B cell (primary cell): ENCODE data around the gene PLCB4. TPM values are rescaled to one million over a fixed set of nuclear protein-coding genes. Genes with fewer than 3 reads are reported as not detected.

Experiments
- ATAC-seq: fragments of 200-7000 bp; cut with Tn5 transposase; one replicate; pipeline ENCODE4 v1.10.0; 2021; ENCODE audit warnings: low read depth, mild to moderate bottlenecking, moderate number of reproducible peaks, moderate library complexity
- CTCF ChIA-PET: fragments of 350-600 bp; sonication (Branson Sonifier 250); formaldehyde crosslinking; loops from one replicate; lab custom pipeline; 2021; ENCODE audit warnings: antibody characterized with exemption, inconsistent platforms; lab: Charles Lee
- POLR2A ChIA-PET: fragments of 350-600 bp; sonication (Branson Sonifier 250); formaldehyde crosslinking; loops from one replicate; lab custom pipeline; 2021; ENCODE audit warnings: antibody characterized with exemption; lab: Charles Lee
- DNase-seq: peaks from one replicate; pipeline ENCODE4 v3.0.0; 2013
- H2AFZ ChIP-seq: 2 replicates; pipeline ENCODE4 v1.6.1; 2012; ENCODE audit warnings: mild to moderate bottlenecking, low read depth, low read length; ENCODE audit not compliant: insufficient read depth, poor library complexity, severe bottlenecking
- H3K27ac ChIP-seq, 2 donors: 1 replicate in 1 of 2; 2 replicates in 1 of 2; pipeline ENCODE4 v1.5.1; 2012 to 2013; ENCODE audit warnings: low read length in 2 of 2, mild to moderate bottlenecking in 2 of 2, moderate library complexity in 1 of 2
- H3K27me3 ChIP-seq, 4 experiments: fragments of 200-600 bp in 1 of 4; sonication (generic) in 1 of 4; replicated peaks in 1 of 4; 1 replicate in 2 of 4; 2 replicates in 2 of 4; pipeline versions ENCODE4 v1.6.1 to v1.7.0; 2013 to 2016; ENCODE audit warnings: low read length in 3 of 4, mild to moderate bottlenecking in 2 of 4, mixed read lengths in 1 of 4, moderate library complexity in 1 of 4; ENCODE audit not compliant: insufficient read depth in 4 of 4, control insufficient read depth in 3 of 4; ENCODE audit errors: control extremely low read depth in 1 of 4
- H3K36me3 ChIP-seq, 2 experiments: replicated peaks in 1 of 2; 1 replicate in 1 of 2; 2 replicates in 1 of 2; pipeline versions ENCODE4 v1.6.1 to v1.7.1; 2013; ENCODE audit warnings: low read length in 1 of 2; ENCODE audit not compliant: insufficient read depth in 2 of 2, control insufficient read depth in 1 of 2; ENCODE audit errors: control extremely low read depth in 1 of 2, extremely low read depth in 1 of 2
- H3K4me1 ChIP-seq, 2 donors: fragments of 200-600 bp in 1 of 2; sonication (generic) in 1 of 2; 1 replicate in 1 of 2; 2 replicates in 1 of 2; pipeline versions ENCODE4 v1.5.1 to v1.6.1; 2013 to 2017; ENCODE audit warnings: low read length in 2 of 2; ENCODE audit not compliant: control insufficient read depth in 2 of 2, insufficient read depth in 2 of 2
- H3K4me2 ChIP-seq: replicated peaks from 2 replicates; pipeline ENCODE3; 2012; ENCODE audit warnings: mild to moderate bottlenecking, low read depth, low read length; ENCODE audit not compliant: poor library complexity, severe bottlenecking
- H3K4me3 ChIP-seq, 5 experiments: fragments of 200-600 bp in 1 of 5; sonication (generic) in 1 of 5; 1 replicate in 3 of 5; 2 replicates in 2 of 5; pipeline versions ENCODE4 v1.5.1 to v1.7.0; 2011 to 2016; ENCODE audit warnings: low read length in 4 of 5, mild to moderate bottlenecking in 4 of 5, low read depth in 2 of 5, control low read depth in 1 of 5, moderate library complexity in 1 of 5; ENCODE audit not compliant: insufficient read depth in 1 of 5; ENCODE audit errors: control extremely low read depth in 1 of 5, extremely low read depth in 1 of 5
- H3K79me2 ChIP-seq: fragments of 200-600 bp; sonication (generic); one replicate; pipeline ENCODE4 v1.6.0; 2016; ENCODE audit warnings: low read length; ENCODE audit not compliant: control insufficient read depth, insufficient read depth
- H3K9ac ChIP-seq: fragments of 200-600 bp; sonication (generic); 2 replicates; pipeline ENCODE4 v1.6.1; 2017; ENCODE audit warnings: mild to moderate bottlenecking, low read length, moderate library complexity
- H3K9me3 ChIP-seq, 3 donors: one replicate each; pipeline versions ENCODE4 v1.6.1 to v1.7.1; 2013; ENCODE audit warnings: low read length in 2 of 3; ENCODE audit not compliant: control insufficient read depth in 2 of 3, insufficient read depth in 1 of 3; ENCODE audit errors: control extremely low read depth in 1 of 3
- H4K20me1 ChIP-seq: 2 replicates; pipeline ENCODE4 v1.6.0; 2012; ENCODE audit warnings: mild to moderate bottlenecking, low read length; ENCODE audit not compliant: insufficient read depth, control insufficient read depth, poor library complexity, severe bottlenecking
- H3K27ac Mint-ChIP-seq: one replicate; pipeline ENCODE4 v1.8.0; 2021; ENCODE audit warnings: mixed read lengths
- H3K27me3 Mint-ChIP-seq: one replicate; pipeline ENCODE4 v1.8.0; 2021; ENCODE audit warnings: mixed read lengths
- H3K4me1 Mint-ChIP-seq: one replicate; pipeline ENCODE4 v1.8.0; 2021; ENCODE audit warnings: mixed read lengths
- H3K4me3 Mint-ChIP-seq: one replicate; pipeline ENCODE4 v1.8.0; 2021; ENCODE audit warnings: mixed read lengths
- H3K9me3 Mint-ChIP-seq: one replicate; pipeline ENCODE4 v1.8.0; 2022; ENCODE audit warnings: mixed read lengths; ENCODE audit not compliant: insufficient read depth
- EZH2 ChIP-seq: IDR thresholded peaks from 2 replicates; pipeline ENCODE4 v1.6.1; 2012; ENCODE audit warnings: borderline replicate concordance, low read depth, mild to moderate bottlenecking, moderate library complexity, low read length; ENCODE audit not compliant: insufficient read depth, poor library complexity, severe bottlenecking
- WGBS: methylation state at CpG from one replicate; pipeline ENCODE4 v1.1.5; 2013; ENCODE audit warnings: missing lambda C conversion rate; ENCODE audit not compliant: insufficient coverage; 5-methylcytosine and 5-hydroxymethylcytosine counted together
- intact Hi-C: fragments of 100-400 bp; cut with micrococcal nuclease; formaldehyde crosslinking; loops from one replicate; pipeline ENCODE4 v1.10.0; 2022
- polyA plus RNA-seq: library from polyadenylated mRNA; depleted of rRNA; stranded (reverse); fragments of >200 nt; gene quantifications from 2 replicates; pipeline ENCODE4 v1.2.3, GENCODE V29; 2012
- total RNA-seq, 2 donors: library from RNA; stranded (reverse); fragments of 120-200 nt in 1 of 2; gene quantifications; 1 replicate in 1 of 2; 2 replicates in 1 of 2; pipeline versions ENCODE4 v1.2.3 to v1.2.4, GENCODE V29; 2013 to 2022
- TF ChIP-seq, protein P1 (sequence below): fragments of 200-600 bp; IDR thresholded peaks from one replicate; pipeline ENCODE4 v1.8.0; 2022; ENCODE audit warnings: antibody characterized with exemption, mild to moderate bottlenecking

Gene PLCB4
- total and polyA plus RNA-seq, 2 donors (not counting 1 experiment from before 2014, with no cell fraction given): not detected

DNA sequence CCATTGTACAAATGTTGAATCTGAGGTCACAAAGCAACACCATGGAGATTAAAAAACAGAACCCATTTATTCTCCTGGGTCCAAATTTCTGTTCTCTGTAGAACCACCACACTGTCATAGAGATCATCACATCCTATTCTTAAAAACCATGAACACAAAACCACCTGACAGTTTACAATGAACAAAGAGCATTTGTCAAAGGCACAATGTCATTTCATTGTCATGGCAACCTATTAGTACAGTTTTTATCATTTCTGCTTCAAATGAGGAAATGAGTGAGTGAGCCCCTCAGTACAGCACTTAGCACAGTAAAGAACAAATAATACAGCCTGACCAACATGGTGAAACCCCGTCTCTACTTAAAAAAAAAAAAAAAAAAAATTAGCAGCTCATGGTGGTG is 422.4 kb downstream of the PLCB4 start:
- Histone ChIP-seq H4K20me1 (no peaks in the 10 kb centered on the region), H3K9ac (no peak overlapping the region), H3K4me1 (no peaks in the 10 kb centered on the region), H3K4me3 (no peak overlapping the region), H3K79me2 (no peaks in the 10 kb centered on the region), H3K36me3 (no peaks in the 10 kb centered on the region), H3K27ac (no peak overlapping the region), H3K4me2 (no peak overlapping the region), H2AFZ (no peak overlapping the region), H3K9me3 (no peaks in the 10 kb centered on the region), H3K27me3 (peaks cover 0 to 6% (median 0%) of the 10 kb centered on the region in 4 experiments)
- ChIA-PET CTCF (no interaction called here), POLR2A (no interaction called here)
- no peaks in the 10 kb centered on the region for H3K4me1 Mint-ChIP-seq
- no peak for DNase-seq
- no CpG with 5 or more reads among the region's 1 CpG for WGBS
- peaks cover 2% of the 10 kb centered on the region for H3K9me3 Mint-ChIP-seq
- TF ChIP-seq, protein P1, sequence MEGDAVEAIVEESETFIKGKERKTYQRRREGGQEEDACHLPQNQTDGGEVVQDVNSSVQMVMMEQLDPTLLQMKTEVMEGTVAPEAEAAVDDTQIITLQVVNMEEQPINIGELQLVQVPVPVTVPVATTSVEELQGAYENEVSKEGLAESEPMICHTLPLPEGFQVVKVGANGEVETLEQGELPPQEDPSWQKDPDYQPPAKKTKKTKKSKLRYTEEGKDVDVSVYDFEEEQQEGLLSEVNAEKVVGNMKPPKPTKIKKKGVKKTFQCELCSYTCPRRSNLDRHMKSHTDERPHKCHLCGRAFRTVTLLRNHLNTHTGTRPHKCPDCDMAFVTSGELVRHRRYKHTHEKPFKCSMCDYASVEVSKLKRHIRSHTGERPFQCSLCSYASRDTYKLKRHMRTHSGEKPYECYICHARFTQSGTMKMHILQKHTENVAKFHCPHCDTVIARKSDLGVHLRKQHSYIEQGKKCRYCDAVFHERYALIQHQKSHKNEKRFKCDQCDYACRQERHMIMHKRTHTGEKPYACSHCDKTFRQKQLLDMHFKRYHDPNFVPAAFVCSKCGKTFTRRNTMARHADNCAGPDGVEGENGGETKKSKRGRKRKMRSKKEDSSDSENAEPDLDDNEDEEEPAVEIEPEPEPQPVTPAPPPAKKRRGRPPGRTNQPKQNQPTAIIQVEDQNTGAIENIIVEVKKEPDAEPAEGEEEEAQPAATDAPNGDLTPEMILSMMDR: no peak
- no peak for TF ChIP-seq EZH2
- peaks cover 15% of the 10 kb centered on the region for H3K27me3 Mint-ChIP-seq
- no peak overlapping the region for H3K4me3 Mint-ChIP-seq
- no peak overlapping the region for H3K27ac Mint-ChIP-seq
- no peak for ATAC-seq
- intact Hi-C loops: no loop called here

DNA sequence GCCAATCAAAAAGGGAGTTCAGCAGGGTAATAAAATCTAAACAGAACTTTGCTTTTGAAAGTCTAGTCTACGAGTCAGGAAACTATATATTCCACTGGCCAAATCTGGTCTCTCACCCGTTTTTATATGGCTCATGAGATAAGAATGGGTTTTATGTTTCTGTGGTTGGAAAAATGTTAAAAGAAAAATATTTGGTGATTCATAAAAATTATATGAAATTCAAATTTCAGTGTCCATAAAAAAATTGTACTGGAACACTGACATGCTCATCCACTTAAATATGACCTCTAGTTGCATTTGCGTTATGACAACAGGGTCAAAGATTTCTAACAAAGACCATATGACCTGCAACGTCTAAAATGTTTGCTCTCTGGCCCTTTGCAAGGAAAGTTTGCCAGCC is 423.2 kb downstream of the PLCB4 start:
- H3K9me3 ChIP-seq: no peaks in the 10 kb centered on the region
- Mint-ChIP-seq H3K27ac (no peak overlapping the region), H3K4me1 (no peaks in the 10 kb centered on the region), H3K9me3 (peaks cover 2% of the 10 kb centered on the region), H3K27me3 (peaks cover 15% of the 10 kb centered on the region), H3K4me3 (no peak overlapping the region)
- no peaks in the 10 kb centered on the region for H3K36me3 ChIP-seq
- H4K20me1 ChIP-seq: no peaks in the 10 kb centered on the region
- intact Hi-C loops: no loop called here
- H3K4me2 ChIP-seq: no peak overlapping the region
- no peak overlapping the region for H3K4me3 ChIP-seq
- no peak overlapping the region for H3K9ac ChIP-seq
- no peaks in the 10 kb centered on the region for H3K79me2 ChIP-seq
- H3K27me3 ChIP-seq: peaks cover 0 to 6% (median 0%) of the 10 kb centered on the region in 4 experiments
- H3K27ac ChIP-seq: no peak overlapping the region
- no peak for ATAC-seq
- no peak overlapping the region for H2AFZ ChIP-seq
- CTCF ChIA-PET: no interaction called here
- no peak for DNase-seq
- TF ChIP-seq, protein P1: no peak
- TF ChIP-seq EZH2: no peak
- POLR2A ChIA-PET: no interaction called here
- 100% methylated on average over 1 of the region's 4 CpGs for WGBS
- no peaks in the 10 kb centered on the region for H3K4me1 ChIP-seq
